IPS-NIHi7 (cell line): ENCODE results near the gene SMIM35.
"Not testable (repeated sequence)": the region's sequence is repeated elsewhere in the genome, so short reads cannot be mapped to it uniquely, and the experiment has no call there.

Source experiments
- DNase-seq: peaks from one replicate; pipeline ENCODE4 v3.0.0; 2012; ENCODE audit warnings: mixed read lengths; ENCODE audit errors: extremely low spot score

The SMIM35 gene

GRCh38 chr11:117984476-117984875, 102.3 kb downstream of the SMIM35 start:
- no peak for DNase-seq

GRCh38 chr11:117983163-117983475, 103.6 kb downstream of the SMIM35 start:
- DNase-seq: no peak

DNA sequence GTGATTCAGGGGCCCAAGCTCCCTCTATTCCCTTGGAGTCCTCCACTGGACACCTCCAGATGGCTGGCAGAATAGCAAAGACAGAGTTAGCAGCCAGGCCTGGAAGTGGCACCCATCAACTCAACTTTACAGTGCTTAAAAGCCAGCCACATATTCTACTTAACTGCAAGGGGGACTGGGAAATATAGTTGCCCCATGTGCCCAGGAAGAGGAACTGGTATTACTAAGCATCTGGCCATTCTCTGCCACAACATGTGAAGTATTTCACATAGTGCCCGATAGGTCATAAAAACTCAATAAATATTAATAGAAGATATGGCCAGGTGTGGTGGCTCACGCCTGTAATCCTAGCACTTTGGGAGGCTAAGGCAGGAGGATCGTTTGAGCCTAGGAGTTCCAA, 106.0 kb downstream of the SMIM35 start:
- DNase-seq: no peak

- no peak for DNase-seq
Observed at GRCh38 chr11:117980280-117980679, 106.5 kb downstream of the SMIM35 start.

DNA sequence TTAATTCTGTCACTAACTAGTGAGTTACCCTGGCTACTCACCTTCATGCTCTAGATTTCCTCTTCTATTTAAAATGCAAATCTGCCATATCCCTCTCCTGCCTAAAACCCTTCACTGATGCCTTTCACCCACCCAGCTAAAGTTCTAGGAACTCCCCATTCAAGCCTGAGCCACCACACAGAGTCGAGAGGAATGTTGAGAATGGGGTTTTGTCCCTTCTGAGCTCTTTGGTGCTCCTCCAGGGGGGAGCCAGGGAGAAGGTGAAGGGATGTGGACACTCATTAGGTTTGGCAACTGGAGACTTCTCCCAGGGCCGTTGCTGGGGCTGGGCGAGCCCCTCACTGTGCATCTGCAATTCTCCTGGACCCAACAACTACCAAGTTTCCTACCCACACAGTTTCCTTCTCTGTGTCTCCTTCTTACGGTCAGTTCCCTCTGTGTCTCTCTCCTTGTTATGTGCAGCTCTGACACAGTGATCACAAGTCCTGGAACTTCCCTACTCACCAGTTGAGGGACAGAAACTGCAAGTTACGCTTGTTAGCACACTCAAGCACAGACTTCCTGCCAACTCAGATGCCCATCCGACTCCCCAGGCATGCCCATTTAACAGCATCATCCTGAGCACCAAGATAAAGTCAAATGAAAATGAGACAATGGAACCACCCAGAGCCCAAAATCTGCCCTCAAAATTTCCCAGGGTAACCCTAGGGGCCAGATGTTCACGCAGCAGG, 107.1 kb downstream of the SMIM35 start:
- no peak for DNase-seq

GRCh38 chr11:117978991-117979390, 107.8 kb downstream of the SMIM35 start:
- no peak for DNase-seq

- not testable (repeated sequence) for DNase-seq
Observed at GRCh38 chr11:117978291-117978910, 108.4 kb downstream of the SMIM35 start.

- DNase-seq: not testable (repeated sequence)
Observed at GRCh38 chr11:117977612-117978264, 109.0 kb downstream of the SMIM35 start.

DNA sequence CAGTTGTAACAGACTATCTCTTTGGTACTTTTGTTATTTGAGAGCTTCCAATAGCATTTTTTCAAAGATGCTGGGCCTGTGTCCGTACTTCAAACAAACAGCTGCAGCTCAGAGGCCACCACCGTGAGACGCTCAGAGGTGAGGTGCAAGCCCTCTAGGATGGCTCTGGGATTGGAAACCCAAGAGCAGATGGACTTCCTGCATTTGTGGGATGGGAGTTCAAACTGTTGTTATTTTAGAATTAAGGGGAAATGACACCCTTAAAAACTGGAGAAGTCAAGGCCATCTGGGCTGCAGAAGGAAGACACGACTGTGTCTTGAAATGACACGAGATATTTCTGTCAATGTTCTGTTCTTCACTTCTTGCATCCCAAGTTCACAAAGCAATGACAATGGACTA, 109.7 kb downstream of the SMIM35 start:
- no peak for DNase-seq

DNA sequence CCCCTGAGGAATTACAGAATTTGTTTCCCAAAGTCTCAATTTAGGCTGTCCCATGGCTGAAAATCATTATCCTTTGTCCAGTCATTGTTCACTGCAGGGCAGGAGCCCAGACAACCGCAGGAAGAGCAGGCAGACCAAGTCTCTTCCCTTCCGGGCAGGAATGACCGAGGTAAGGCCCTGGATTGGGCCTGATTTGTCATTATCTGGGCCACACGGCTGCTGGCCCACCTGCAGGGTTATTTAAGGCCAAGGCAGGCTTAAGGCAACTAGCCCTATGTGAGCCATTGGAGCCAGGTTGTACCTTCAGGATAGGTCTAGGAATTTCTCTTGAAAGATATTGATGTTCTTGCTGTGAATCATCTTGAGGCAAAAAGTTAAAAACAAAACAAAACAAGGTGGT, 110.3 kb downstream of the SMIM35 start:
- no peak for DNase-seq

DNA sequence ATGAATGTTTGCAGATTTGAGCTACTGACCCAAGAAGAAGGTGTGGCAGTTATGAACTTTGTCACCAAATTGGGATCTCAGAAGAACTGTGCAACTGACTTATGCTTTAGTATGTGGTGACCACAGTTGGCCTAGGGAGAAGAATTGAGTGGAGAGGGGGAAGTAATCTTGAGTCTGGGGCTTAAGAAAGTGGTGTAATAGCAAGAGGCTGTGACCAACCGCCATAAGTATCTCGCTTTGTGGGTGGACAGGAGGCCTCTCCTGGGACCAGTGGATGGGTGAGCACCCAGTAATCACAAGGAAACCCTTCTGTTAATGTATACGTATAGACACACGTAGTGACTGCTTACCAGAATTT, 113.3 kb downstream of the SMIM35 start:
- no peak for DNase-seq

GRCh38 chr11:117972629-117973502, 113.9 kb downstream of the SMIM35 start:
- no peak for DNase-seq

DNA sequence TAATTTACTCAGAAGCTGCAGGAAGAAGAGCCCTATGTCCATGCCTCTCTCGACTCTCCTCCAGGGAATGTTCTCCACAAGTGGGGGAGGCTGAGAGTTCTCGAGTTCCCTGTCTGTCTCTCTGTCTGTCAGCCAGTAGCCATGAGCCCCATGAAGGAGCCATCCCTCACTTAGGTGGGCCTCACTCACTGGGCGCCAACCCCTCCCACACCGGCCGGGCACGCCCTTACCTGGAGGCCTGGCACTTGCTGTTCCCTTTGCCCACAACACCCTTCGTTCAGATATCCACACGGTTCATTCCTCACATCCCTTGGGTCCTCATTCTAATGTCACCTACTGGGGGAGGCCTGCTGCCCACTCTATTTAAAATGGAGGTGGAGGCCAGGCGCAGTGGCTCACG, 114.7 kb downstream of the SMIM35 start:
- DNase-seq: no peak

DNA sequence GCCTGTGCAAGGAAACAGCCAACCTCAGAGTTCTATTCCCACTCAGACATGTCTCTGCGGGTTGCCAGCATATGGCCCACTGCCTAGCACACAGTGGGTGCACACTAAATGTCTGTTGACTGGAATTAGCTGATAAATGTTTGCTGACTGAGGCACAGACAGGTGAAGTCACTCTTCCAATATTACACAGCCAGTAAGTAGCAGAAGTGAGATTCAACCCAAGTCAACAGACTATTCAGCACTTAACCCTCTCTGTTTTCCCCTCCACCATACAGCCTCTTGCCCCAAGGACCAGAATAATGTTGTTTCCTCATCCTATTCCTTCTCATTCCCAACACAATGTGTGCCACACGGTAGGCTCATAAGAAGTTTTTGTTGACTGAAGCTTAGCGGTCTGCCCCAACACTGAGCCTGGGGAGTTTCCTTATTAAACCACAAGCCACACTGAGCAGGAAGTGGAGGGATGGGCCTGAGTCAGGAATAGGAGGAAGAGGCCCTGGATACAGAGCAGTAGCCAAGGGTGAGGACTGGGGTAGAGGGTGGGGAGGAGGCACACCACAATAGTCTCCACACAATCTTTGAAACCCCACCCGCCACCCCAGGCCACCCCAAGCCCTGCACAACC, 116.3 kb downstream of the SMIM35 start:
- DNase-seq: no peak

- DNase-seq: no peak
Observed at GRCh38 chr11:117969160-117969991, 117.4 kb downstream of the SMIM35 start.

- DNase-seq: no peak
Observed at GRCh38 chr11:117966908-117967307, 119.9 kb downstream of the SMIM35 start.

DNA sequence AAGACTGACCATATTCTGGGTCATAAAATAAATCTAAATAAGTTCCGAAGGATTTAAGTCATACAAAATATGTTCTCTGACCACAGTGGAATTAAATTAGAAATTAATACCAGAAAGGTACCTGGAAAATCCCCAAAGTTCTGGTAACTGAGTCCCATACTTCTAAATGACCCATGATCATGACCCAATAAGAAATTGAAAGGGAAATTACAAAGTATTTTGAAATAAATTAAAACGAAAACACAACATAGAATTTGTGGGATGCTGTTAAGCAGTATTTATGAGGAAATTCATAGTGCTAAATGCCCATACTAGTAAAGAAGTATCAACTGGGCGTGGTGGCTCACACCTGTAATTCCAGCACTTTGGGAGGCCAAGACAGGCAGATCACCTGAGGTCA, 123.9 kb downstream of the SMIM35 start:
- no peak for DNase-seq

- no peak for DNase-seq
Observed at GRCh38 chr11:117961896-117962295, 124.9 kb downstream of the SMIM35 start.

GRCh38 chr11:117960406-117960805, 126.4 kb downstream of the SMIM35 start:
- DNase-seq: no peak

- no peak for DNase-seq
Observed at GRCh38 chr11:117959438-117960149, 127.2 kb downstream of the SMIM35 start.
